HG03575 (cell line): ENCODE data around the gene PSMD1.
"Not testable (repeated sequence)": the region's sequence is repeated elsewhere in the genome, so short reads cannot be mapped to it uniquely, and the experiment has no call there.

Source experiments
- ATAC-seq: cut with Tn5 transposase; IDR thresholded peaks from one replicate; pipeline ENCODE4 v1.9.1; 2021; ENCODE audit not compliant: unreplicated experiment, insufficient number of reproducible peaks, low FRiP score; ENCODE audit errors: extremely low read depth

The PSMD1 gene

GRCh38 chr2:231170055-231170454 is 113.4 kb downstream of the PSMD1 start:
- ATAC-seq: no peak

- no peak for ATAC-seq
Observed at GRCh38 chr2:231172025-231172424, 115.4 kb downstream of the PSMD1 start.

GRCh38 chr2:231174211-231174651 is 117.6 kb downstream of the PSMD1 start:
- ATAC-seq: no peak

- no peak for ATAC-seq
Observed at GRCh38 chr2:231176066-231176465, 119.4 kb downstream of the PSMD1 start.

- ATAC-seq: no peak
Observed at GRCh38 chr2:231177156-231178025, 120.7 kb downstream of the PSMD1 start.

GRCh38 chr2:231178805-231179204 is 122.1 kb downstream of the PSMD1 start:
- ATAC-seq: not testable (repeated sequence)

GRCh38 chr2:231181860-231182512 is 125.3 kb downstream of the PSMD1 start:
- ATAC-seq: no peak

GRCh38 chr2:231182513-231182899 is 125.8 kb downstream of the PSMD1 start:
- no peak for ATAC-seq

GRCh38 chr2:231183851-231184250 is 127.2 kb downstream of the PSMD1 start:
- ATAC-seq: no peak

- ATAC-seq: no peak
Observed at GRCh38 chr2:231184319-231184718, 127.7 kb downstream of the PSMD1 start.

- ATAC-seq: no peak
Observed at GRCh38 chr2:231185050-231185725, 128.5 kb downstream of the PSMD1 start.

- ATAC-seq: no peak
Observed at GRCh38 chr2:231185886-231186285, 129.2 kb downstream of the PSMD1 start.

GRCh38 chr2:231186325-231186724 is 129.7 kb downstream of the PSMD1 start:
- no peak for ATAC-seq

- ATAC-seq: no peak
Observed at GRCh38 chr2:231187736-231188505, 131.3 kb downstream of the PSMD1 start.

GRCh38 chr2:231188506-231189170 is 132.0 kb downstream of the PSMD1 start:
- ATAC-seq: no peak

GRCh38 chr2:231189171-231189530 is 132.5 kb downstream of the PSMD1 start:
- ATAC-seq: no peak

GRCh38 chr2:231189571-231190495 is 133.2 kb downstream of the PSMD1 start:
- ATAC-seq: no peak
